Erythroblast (primary cell): ENCODE data around the gene KCNK4.
A peak's percentile ranks its signal among the peaks of the same experiment; 100 is the strongest.

Experiments used
- DNase-seq, 2 experiments: peaks; one replicate each; lab custom pipeline; 2025; lab: John Stamatoyannopoulos, UW
- GATA1 ChIP-seq: IDR thresholded peaks from 2 replicates; pipeline ENCODE4 v1.6.1; 2011; ENCODE audit warnings: low read depth, mild to moderate bottlenecking, control low read depth, low read length, moderate library complexity
- POLR2A ChIP-seq: IDR thresholded peaks from 2 replicates; pipeline ENCODE4 v1.6.1; 2011; ENCODE audit warnings: mild to moderate bottlenecking, low read length

The KCNK4 gene

GRCh38 chr11:64334764-64335735 is 43.9 kb downstream of the KCNK4 start:
- TF ChIP-seq POLR2A (peak; percentile 46), GATA1 (peak; percentile 83)
- DNase-seq = peak; percentile 98 to 100

GRCh38 chr11:64337538-64338249 is 46.6 kb downstream of the KCNK4 start:
- peak in 1 of 2 experiments; percentile 66 for DNase-seq
- no peak for TF ChIP-seq POLR2A
- no peak for TF ChIP-seq GATA1

DNA sequence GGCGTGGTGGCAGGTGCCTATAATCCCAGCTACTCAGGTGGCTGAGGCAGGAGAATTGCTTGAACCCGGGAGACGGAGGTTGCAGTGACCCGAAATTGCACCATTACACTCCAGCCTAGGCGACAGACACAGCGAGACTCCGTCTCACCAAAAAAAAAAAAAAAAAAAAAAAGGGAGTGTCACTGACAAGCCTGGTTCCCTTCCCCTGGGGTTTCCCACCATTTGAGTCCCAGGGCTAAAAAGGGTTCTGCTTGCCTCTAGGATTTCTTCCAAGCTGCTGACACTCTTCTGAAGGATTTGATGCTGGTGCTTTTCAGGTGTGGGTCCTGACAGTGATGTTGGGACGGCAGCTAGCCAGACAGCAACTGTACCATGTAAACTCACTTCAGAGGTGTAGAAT is 47.6 kb downstream of the KCNK4 start:
- no peak for TF ChIP-seq POLR2A
- DNase-seq = no peak

DNA sequence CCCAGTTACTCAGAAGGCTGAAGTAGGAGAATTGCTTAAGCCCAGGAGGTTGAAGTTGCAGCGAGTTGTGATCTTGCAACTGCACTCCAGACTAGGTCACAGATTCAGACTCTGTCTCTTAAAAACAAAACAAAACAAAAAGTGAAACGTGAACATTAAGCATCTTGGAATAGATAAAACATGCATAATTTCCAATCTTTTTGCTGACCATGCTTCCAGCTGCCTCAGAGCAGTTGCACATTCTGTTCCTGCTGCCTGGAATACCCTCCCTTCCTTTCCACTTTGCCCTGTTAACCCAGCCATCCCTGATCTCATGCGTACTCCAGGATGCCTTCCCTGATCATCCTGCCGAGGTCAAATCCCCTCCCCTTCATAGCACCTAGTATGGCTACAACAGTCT is 48.2 kb downstream of the KCNK4 start:
- peak in 1 of 2 experiments; percentile 57 for DNase-seq
- no peak for TF ChIP-seq GATA1
- no peak for TF ChIP-seq POLR2A

DNA sequence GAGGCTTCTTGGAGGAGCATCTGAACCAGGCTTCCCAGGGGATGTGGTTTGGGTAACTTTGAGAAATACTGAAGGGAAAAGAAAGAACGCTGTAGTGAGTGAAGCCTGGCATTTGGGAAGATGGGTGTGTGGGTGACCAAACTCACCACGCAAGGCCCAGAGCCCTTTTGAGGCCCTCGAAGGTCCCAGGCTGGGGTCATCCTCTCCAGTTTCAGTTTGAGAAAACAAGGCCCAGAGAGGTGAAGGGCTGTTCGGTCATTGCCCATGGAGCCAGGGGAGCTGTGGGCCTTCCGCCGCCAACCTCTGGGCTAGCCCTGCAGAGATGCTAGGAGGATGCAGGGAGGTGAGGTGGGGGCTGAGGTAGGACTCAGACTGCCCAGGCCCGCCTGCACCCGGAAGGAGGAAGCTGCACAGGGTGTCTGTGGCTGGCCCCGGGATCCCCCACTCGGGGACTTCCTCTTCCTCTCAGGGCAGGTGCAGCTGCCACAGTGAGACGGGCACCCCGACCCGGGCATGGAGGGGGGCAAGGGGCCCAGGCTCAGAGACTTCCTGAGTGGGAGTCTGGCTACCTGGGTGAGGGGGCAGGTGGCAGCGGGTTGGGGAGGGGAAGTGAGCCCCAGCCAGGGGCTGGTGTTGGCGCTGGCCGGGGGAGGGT is 48.8 kb downstream of the KCNK4 start, which contains the start of gene CCDC88B:
TSS of gene CCDC88B (plus strand) at position 451 of the 655 bp plus-strand sequence. CDS start at position 514, 63 bp downstream.
- no peak for DNase-seq
- TF ChIP-seq POLR2A (no peak), GATA1 (no peak)

DNA sequence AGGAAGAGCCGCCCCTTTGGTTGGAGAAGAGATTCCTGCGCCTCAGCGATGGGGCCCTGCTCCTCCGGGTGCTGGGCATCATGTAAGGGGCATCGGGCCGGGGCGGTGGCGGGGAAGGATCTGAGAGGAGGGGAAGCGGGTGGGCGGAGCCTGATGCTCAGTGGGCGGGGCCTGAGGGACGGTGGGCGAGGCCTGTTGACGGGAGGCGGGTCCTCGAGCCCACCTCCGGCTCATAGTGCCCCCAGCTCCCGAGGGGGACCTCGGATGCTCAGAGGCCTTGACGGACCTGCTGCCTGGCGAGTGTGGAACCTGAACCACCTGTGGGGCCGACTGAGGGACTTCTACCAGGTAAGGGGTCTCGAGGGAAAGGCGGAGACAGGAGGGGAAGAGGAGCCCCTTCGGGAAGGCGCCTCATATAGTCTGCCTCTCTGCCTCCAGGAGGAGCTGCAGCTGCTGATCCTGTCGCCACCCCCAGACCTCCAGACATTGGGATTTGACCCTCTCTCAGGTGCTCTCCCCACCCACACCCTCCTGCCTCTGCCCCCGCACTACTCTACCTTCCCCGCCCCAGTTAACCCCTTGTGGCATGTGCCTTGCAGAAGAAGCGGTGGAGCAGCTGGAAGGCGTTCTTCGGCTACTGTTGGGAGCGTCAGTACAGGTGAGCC is 49.7 kb downstream of the KCNK4 start:
- no peak for TF ChIP-seq GATA1
- peak; percentile 43 for TF ChIP-seq POLR2A
- peak; percentile 71 to 84 for DNase-seq

DNA sequence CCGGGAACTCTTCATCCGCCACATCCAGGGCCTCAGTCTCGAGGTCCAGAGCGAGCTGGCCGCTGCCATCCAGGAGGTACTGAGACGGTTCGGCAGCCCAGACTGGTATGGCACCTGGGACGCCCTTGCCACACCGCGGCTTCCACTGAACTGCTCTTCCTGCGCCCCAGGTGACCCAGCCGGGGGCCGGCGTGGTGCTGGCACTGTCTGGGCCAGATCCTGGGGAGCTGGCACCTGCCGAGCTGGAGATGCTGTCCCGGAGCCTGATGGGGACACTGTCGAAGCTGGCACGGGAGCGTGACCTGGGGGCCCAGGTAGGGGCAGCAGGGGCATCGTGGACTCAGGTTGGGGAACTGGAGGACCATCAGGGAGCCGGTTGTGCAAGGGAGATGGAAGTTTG is 50.3 kb downstream of the KCNK4 start:
- DNase-seq = no peak

DNA sequence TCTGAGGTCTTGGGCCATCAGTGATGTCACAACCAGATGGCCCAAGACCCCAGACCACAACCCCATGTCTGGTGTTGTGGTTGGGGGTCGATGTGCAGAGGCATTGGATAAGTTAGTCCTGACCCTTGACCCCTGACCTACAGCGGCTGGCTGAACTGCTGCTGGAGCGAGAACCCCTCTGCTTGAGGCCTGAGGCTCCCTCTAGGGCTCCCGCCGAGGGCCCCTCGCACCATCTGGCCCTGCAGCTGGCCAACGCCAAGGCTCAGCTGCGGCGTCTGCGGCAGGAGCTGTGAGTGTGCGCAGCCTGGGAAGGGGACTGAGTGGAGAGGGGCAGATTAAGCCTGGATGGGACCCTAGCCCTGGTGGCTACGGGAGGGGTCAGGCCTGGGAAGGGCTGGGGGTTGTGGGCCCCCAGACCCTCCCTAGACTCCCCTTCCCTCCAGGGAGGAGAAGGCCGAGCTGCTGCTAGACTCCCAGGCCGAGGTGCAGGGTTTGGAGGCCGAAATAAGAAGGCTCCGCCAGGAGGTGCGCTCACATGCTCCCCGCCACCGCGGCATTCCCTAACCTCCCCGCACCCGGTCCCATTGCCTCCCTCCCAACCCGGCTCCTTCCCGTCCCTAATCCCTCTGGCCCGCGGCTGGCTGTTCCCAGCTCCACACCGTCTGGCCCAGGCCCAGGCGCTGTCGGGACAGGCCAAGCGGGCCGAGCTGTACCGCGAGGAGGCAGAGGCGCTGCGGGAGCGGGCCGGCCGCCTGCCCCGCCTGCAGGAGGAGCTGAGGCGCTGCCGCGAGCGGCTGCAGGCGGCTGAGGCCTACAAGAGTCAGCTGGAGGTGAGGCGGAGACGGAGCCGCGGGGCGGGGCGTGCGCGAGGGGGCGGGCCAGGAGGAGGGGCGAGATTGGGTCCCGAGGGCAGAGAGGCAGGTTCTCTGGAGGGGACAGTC is 51.0 kb downstream of the KCNK4 start:
- TF ChIP-seq GATA1 = no peak
- TF ChIP-seq POLR2A = peak; percentile 60
- peak; percentile 95 to 97 for DNase-seq

More for the DNA sequence above, 50.3 kb downstream of the KCNK4 start:
- TF ChIP-seq POLR2A (no peak), GATA1 (no peak)

GRCh38 chr11:64342869-64343745 is 52.0 kb downstream of the KCNK4 start:
- no peak for DNase-seq
- TF ChIP-seq GATA1 (no peak), POLR2A (no peak)

- peak; percentile 58 to 70 for DNase-seq
- no peak for TF ChIP-seq GATA1
These were observed 52.9 kb downstream of the KCNK4 start for GRCh38 chr11:64343767-64344559.
